Lung microvascular endothelial cell (primary cell): ENCODE measurements around the gene ALK. TPM values are rescaled to one million over a fixed set of nuclear protein-coding genes. Genes with fewer than 3 reads are reported as not detected.
A peak's percentile ranks its signal among the peaks of the same experiment; 100 is the strongest.
"Not testable (repeated sequence)": the region's sequence is repeated elsewhere in the genome, so short reads cannot be mapped to it uniquely, and the experiment has no call there.

Source experiments
- DNase-seq, 2 donors: peaks; one replicate each; pipeline versions ENCODE4 v3.0.0 to v3.0.0-alpha.2; 2010; ENCODE audit warnings: low read depth in 2 of 2
- total RNA-seq: library from RNA; depleted of rRNA; stranded (reverse); fragments of >200 nt; gene quantifications from 2 replicates; pipeline ENCODE4 v1.2.1, GENCODE V29; 2014

ALK gene
- total RNA-seq, 1 donor from 2014 or later: not detected

DNA sequence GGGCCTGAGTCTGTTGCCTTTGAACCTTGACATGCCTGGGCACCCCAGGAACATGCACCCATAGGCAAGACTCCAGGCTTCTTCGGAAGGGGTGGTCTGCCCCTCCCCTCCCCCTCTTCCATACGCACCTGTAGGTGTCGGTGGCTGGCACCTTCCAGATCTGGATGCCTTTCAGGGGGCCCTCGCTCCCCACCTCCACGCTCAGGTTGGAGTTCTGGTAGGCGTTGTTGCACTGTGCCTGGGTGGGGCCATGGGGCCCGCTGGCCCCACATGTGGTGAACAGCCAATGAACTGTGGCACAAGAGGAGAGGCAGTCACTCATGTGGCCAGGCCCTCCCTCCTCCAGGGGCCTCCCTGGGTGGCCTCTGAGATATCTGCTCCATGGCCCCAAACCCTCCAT is 670.4 kb downstream of the ALK start:
- DNase-seq: no peak

DNA sequence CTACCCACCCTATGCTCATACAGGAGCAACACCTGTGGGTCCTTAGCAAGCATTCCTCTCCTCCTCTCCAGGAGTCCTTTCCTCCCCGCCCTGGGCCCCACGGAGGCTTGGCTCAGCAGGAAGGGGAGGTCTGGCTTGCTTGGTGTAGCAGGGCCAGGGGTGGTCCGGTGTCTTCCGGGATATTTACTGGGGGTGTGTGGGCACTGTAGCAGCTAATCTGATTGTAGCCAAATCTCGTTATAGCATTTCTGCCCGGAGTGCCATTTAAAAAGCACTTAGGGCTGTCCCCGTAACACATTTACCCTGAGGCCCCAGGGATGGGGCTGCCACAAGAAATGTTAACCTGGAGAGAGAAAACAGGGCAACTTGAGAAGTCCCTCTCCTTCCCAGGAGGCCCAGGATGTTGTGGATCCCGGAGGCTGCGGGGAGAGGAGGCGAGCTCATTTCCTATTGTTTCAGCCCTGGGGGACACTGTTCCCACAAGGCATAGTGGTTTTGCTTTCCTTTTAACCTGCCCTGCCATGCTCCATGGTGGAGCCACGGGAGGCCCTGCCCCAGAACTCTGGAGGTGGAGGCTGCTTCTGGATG is 671.6 kb downstream of the ALK start:
- no peak for DNase-seq

DNA sequence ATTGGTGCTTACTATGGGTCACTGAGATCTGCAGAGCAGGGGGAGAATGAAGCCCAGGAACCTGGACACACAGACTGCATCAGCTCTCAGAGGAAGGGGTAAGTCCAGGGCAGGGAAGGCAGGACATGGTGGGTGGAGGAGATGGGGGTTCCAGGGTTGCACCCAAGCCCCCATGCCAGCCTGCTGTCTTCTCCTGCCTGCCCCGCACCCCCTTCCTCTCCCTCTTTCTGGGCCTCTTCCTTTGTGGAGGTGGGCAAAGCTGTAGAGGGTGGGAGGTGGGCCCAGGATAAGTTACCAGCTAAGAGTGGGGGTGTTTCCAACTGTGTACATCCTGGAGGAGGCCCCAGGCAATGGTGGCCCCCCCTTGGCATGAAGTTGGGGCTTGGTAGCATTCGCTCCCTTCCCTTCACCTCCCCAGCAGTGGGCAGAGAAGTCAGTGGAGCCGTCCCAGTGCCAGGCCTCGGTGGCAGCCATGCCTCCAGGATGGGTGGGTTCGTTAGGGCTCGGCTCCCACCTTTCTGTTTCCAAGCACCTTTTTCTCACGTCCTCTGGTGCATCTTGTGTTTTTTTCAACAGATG is 674.0 kb downstream of the ALK start:
- no peak for DNase-seq

GRCh38 chr2:29246383-29247300 is 674.7 kb downstream of the ALK start:
- DNase-seq: no peak

- DNase-seq: no peak
Observed at GRCh38 chr2:29245742-29246382, 675.5 kb downstream of the ALK start.

DNA sequence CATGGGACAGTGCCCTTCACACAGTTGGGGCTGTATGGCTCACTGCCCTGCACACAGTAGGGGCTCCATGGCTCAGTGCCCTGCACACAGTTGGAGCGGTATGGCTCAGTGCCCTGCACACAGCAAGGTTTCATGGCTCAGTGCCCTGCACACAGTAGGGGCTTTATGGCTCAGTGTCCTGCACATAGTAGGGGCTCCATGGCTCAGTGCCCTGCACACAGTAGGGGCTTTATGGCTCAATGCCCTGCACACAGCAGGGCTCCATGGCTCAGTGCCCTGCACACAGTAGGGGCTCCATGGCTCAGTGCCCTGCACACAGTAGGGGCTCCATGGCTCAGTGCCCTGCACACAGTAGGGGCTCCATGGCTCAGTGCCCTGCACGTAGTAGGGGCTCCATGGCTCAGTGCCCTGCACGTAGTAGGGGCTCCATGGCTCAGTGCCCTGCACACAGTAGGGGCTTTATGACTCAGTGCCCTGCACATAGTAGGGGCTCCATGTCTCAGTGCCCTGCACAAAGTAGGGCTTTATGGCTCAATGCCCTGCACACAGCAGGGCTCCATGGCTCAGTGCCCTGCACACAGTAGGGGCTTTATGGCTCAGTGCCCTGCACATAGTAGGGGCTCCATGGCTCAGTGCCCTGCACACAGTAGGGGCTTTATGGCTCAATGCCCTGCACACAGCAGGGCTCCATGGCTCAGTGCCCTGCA is 676.2 kb downstream of the ALK start:
- DNase-seq: not testable (repeated sequence)

DNA sequence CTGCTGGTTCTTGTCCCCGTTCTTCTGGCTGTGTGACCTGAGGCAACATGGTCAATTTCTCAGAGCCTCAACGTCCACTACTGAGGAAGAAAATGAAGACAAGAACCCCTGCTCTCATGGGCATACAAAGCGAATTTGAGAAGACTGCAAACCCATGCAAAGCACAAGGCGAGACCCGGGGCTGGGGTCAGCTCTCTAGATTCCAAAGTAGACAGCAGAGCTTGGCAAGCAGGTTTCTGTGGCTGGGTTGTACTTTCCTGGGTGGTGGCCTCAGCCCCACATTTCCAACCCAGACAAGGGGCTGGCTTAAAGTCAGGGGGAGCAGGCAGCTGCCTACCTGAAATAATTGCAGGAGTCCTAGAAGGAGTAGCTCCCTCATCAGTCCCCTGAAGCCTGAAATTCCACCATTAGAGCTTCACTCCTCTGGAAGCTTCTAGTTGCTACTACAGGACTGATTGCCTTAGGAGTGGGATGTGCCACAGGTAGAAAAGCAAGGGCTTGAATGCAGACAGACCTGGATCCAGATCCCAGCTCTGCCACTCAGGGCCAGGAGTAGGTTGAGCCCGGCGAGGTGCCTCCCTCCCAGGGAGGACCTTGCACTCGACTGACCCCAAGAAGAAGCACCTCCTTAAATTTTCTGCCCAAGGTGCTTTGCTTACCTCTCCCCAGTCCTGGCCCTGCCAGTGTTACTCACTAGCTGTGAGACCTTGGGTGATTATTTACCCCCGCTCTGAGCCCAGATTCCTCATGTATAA is 678.6 kb downstream of the ALK start:
- DNase-seq: no peak

- no peak for DNase-seq
Observed at GRCh38 chr2:29241955-29242565, 679.3 kb downstream of the ALK start.

GRCh38 chr2:29241341-29241740 is 680.0 kb downstream of the ALK start:
- DNase-seq: no peak

- DNase-seq: no peak
Observed at GRCh38 chr2:29240601-29241000, 680.8 kb downstream of the ALK start.

DNA sequence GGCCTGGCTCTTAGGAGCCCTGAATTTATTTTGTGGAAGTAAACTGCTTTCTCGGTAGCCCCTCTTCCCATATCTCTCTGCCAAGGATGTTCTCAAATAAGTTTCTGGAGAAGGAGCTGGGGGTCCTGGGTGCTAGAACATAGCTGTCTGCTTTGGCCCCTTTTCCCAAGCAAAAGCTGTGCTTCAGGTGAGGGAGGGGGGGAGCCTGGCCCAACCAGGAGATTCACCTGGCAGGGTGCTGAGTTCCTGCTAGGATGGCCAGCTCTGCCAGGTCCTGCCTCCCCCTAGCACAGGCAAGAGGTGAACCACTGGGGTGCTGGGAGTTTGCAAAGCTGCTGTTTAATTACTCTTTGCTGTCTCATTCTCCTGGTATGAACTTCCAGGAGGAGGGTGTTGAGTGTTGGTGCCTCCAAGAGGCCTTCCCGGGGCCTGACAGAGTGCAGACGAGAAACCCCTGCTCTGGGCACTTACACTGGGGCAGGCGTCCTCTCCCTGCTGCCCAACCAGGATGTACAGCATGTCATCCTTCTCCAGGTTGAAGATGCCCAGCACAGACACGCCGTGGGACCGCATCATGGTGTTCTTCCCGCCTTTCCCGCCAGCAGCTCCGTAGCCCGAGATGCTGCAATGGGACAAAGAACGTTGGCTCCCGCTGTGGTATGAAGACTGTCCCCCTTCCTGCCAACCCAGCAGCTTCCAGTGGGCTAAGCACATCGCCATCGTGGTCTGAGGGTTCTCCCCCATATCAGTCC is 682.0 kb downstream of the ALK start:
- no peak for DNase-seq

GRCh38 chr2:29238497-29238896 is 682.9 kb downstream of the ALK start:
- DNase-seq: peak; percentile 30 to 46

DNA sequence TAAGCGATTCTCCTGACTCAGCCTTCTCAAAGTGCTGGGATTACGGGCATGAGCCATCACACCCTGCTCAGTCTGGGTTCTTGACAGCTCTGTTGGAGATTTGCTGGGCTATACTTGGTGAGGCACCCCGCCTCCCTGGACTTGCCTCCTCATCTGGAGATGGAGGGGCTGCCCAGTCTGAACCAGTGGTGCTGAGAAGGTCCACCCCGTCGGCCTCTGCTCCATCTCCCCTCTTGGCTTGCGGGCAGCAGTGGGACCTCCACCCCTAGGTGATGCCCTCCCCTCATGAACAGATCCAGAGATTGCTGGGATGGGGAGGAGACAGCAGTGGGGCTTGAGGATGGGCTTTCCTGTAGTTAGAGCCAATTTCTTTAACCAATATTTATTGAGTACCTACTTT is 685.3 kb downstream of the ALK start:
- DNase-seq: no peak

- no peak for DNase-seq
Observed at GRCh38 chr2:29235411-29235810, 686.0 kb downstream of the ALK start.

- DNase-seq: no peak
Observed at GRCh38 chr2:29233428-29233827, 688.0 kb downstream of the ALK start.

- DNase-seq: no peak
Observed at GRCh38 chr2:29232041-29232440, 689.3 kb downstream of the ALK start.

DNA sequence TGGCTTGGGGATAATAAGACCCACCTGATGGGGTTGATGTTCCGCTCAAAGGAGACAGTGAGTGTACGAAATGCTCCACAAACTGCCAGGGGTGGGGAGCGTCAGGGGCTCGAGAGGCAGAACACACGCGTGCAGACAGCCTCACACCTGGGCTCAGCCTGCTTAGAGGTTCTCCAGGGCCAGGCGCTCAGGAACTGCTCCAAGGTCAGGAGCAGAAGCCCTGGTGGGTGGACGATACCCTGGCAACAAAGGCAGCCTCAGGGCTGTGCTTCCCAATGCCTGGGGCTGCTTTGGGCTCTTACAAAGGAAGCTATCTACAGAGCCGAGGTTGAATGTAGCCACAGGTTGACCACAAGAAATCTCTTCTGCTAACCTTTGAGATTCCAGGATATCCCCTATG is 691.7 kb downstream of the ALK start:
- no peak for DNase-seq

DNA sequence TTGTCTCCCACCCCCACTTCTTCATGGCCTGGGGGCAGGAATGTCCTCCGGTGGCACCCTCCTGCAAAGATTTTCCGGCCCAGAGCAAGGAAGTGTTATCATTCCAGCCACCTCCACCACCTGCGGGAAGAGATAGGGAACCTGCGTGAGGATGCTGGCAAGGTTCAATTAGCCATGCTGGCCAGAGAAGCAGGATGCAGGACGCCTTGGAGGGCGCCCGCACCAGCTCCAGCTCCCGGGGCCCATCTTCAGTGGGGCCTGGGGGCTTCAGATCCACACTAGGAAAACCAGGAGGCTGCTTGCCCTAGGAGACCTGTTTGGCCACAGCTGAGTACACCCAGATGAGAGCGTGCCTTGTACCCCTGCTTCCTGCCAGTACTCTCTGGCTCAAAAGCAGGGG is 692.4 kb downstream of the ALK start:
- no peak for DNase-seq

- no peak for DNase-seq
Observed at GRCh38 chr2:29227935-29228675, 693.3 kb downstream of the ALK start.
